Measurements from ENCODE around the gene CBLC. TPM values are rescaled to one million over a fixed set of nuclear protein-coding genes. Genes with fewer than 3 reads are reported as not detected.

The CBLC gene
- total RNA-seq, 1 donor from 2014 or later, result not detected

- no peaks in the 10 kb centered on the region for H3K27me3 Mint-ChIP-seq (ENCODE audit: low read depth)
- H3K4me3 Mint-ChIP-seq, result no peak overlapping the region
Observed at GRCh38 chr19:44813070-44813840, 35.6 kb downstream of the CBLC start.

DNA sequence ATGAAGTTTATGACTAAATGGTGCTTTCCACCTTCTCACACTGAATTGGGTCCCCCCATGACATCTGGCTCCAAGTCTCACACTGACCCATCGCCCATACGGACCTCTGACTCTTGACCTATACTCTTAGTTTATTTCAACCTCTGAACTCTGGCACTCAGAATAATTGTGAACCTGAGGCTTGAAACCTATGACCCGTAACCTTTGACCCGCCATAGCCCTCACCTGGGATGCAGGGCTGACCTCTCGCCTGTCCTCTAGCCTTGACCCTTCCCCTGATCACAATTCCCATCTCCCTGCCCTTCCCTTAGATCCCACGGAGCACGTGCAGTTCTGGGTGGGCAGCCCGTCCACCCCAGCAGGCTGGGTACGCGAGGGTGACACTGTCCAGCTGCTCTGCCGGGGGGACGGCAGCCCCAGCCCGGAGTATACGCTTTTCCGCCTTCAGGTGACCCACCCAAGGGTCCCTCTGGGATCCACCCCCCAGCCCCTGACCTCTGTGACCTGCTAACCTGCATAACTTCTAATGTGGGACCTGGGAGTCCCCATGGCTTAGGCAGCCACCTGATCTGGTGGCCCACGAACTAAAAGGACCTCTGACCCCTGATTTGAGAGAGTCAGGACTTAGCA is 36.3 kb downstream of the CBLC start:
- no peak for DNase-seq (ENCODE audit: low read depth, low spot score)
- no peak for TF ChIP-seq CTCF (conservative IDR thresholded peaks at IDR 0.05)
- H3K9me3 Mint-ChIP-seq, result no peaks in the 10 kb centered on the region
- no peak overlapping the region for H3K4me3 Mint-ChIP-seq
- no peaks in the 10 kb centered on the region for H3K27me3 Mint-ChIP-seq (ENCODE audit: low read depth)
- no peak overlapping the region for H3K27ac Mint-ChIP-seq (ENCODE audit: unreplicated experiment)
- H3K36me3 Mint-ChIP-seq (ENCODE audit: low read depth), result no peaks in the 10 kb centered on the region
- peaks cover 15% of the 10 kb centered on the region for H3K4me1 Mint-ChIP-seq

More at GRCh38 chr19:44813070-44813840, 35.6 kb downstream of the CBLC start:
- Mint-ChIP-seq H3K4me1 (peaks cover 19% of the 10 kb centered on the region), H3K27ac (ENCODE audit: unreplicated experiment) (no peak overlapping the region), H3K36me3 (ENCODE audit: low read depth) (no peaks in the 10 kb centered on the region), H3K9me3 (no peaks in the 10 kb centered on the region)
- no peak for DNase-seq (ENCODE audit: low read depth, low spot score)
- no peak for TF ChIP-seq CTCF (conservative IDR thresholded peaks at IDR 0.05)

GRCh38 chr19:44814517-44814916 is 36.8 kb downstream of the CBLC start:
- no peaks in the 10 kb centered on the region for H3K9me3 Mint-ChIP-seq
- H3K27ac Mint-ChIP-seq (ENCODE audit: unreplicated experiment), result no peak overlapping the region
- no peak overlapping the region for H3K4me3 Mint-ChIP-seq
- no peak for DNase-seq (ENCODE audit: low read depth, low spot score)
- H3K4me1 Mint-ChIP-seq, result peaks cover 12% of the 10 kb centered on the region
- no peaks in the 10 kb centered on the region for H3K36me3 Mint-ChIP-seq (ENCODE audit: low read depth)
- no peak for TF ChIP-seq CTCF (conservative IDR thresholded peaks at IDR 0.05)
- no peaks in the 10 kb centered on the region for H3K27me3 Mint-ChIP-seq (ENCODE audit: low read depth)

- Mint-ChIP-seq H3K27ac (ENCODE audit: unreplicated experiment) (no peak overlapping the region), H3K36me3 (ENCODE audit: low read depth) (no peaks in the 10 kb centered on the region), H3K27me3 (ENCODE audit: low read depth) (peaks cover 2% of the 10 kb centered on the region), H3K4me1 (peaks cover 11% of the 10 kb centered on the region), H3K4me3 (no peak overlapping the region), H3K9me3 (no peaks in the 10 kb centered on the region)
- TF ChIP-seq CTCF (conservative IDR thresholded peaks at IDR 0.05), result no peak
- DNase-seq (ENCODE audit: low read depth, low spot score), result no peak
Observed at GRCh38 chr19:44816301-44816700, 38.6 kb downstream of the CBLC start.

DNA sequence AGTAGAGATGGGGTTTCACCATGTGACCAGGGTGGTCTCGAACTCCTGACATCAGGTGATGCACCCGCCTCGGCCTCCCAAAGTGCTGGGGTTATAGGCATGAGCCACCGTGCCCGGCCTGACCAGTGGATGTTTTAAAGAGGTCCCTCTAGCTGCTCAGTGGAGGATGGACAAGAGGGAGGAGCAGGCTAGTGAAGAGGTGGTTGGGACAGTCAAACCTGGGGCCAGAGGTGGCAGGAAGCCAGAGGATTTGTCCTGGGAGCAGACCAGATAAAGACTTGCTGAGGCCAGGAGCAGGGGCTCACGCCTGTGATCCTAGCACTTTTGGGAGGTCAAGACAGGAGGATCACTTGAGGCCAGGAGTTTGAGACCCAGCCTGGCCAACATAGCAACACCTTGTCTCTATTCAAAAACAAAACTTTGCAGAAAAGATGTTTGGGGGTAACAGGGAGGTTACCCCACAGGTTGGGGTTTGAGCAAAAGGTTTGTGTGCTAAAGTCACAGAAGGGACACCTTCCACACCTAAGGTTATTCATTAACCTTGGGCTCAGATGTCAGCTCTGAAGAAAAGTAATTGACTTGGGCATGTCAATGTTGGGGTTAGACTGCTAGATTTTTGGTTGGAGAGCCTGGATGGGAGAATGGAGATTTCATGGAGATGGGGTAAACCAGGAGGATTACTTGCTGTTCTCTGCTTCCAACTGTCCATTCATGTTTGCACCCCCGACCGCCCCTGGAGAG is 40.2 kb downstream of the CBLC start:
- Mint-ChIP-seq H3K4me3 (no peak overlapping the region), H3K27ac (ENCODE audit: unreplicated experiment) (no peak overlapping the region), H3K36me3 (ENCODE audit: low read depth) (no peaks in the 10 kb centered on the region), H3K9me3 (no peaks in the 10 kb centered on the region), H3K4me1 (peaks cover 15% of the 10 kb centered on the region), H3K27me3 (ENCODE audit: low read depth) (peaks cover 2% of the 10 kb centered on the region)
- TF ChIP-seq CTCF (conservative IDR thresholded peaks at IDR 0.05), result no peak
- DNase-seq (ENCODE audit: low read depth, low spot score), result no peak

Measured in neural crest cell (in vitro differentiated cells).